IMR-90 (cell line): ENCODE data around the gene STAU1. TPM values are rescaled to one million over a fixed set of nuclear protein-coding genes. Genes with fewer than 3 reads are reported as not detected.
"Not testable (repeated sequence)": the region's sequence is repeated elsewhere in the genome, so short reads cannot be mapped to it uniquely, and the experiment has no call there.

Experiments used
- ATAC-seq: fragments of 200-7000 bp; cut with Tn5 transposase; 2 replicates; pipeline ENCODE4 v1.9.1; 2020; ENCODE audit warnings: low read depth, mild to moderate bottlenecking, moderate library complexity
- BruUV-seq: library from RNA; stranded (reverse); fragments of 400-500 nt; replicated peaks from 2 replicates; lab custom pipeline; 2021; lab: Mats Ljungman, UMichigan
- CTCF ChIA-PET: fragments of 300-600 bp; formaldehyde crosslinking; extraction: SDS; loops from one replicate; lab custom pipeline; 2021; ENCODE audit warnings: antibody characterized with exemption; lab: Yijun Ruan, JAX
- POLR2A ChIA-PET: fragments of 300-600 bp; sonication (Branson Sonifier 250); formaldehyde crosslinking; loops from one replicate; lab custom pipeline; 2022; ENCODE audit warnings: antibody characterized with exemption; ENCODE audit not compliant: unreplicated experiment; lab: Charles Lee
- DNase-seq: peaks from one replicate; pipeline ENCODE4 v3.0.0; 2013
- H2AFZ ChIP-seq: replicated peaks from 2 replicates; pipeline ENCODE3; 2013; ENCODE audit warnings: low read length, mild to moderate bottlenecking; ENCODE audit not compliant: poor library complexity
- H2AK5ac ChIP-seq: 2 replicates; pipeline ENCODE4 v1.6.1; 2013; ENCODE audit warnings: low read depth, low read length, inconsistent platforms
- H2AK9ac ChIP-seq: replicated peaks from 2 replicates; pipeline ENCODE3; 2013; ENCODE audit warnings: mild to moderate bottlenecking, low read depth, low read length, moderate library complexity; ENCODE audit not compliant: poor library complexity
- H2BK120ac ChIP-seq: 2 replicates; pipeline ENCODE4 v1.6.1; 2013; ENCODE audit warnings: low read depth, low read length, inconsistent platforms
- H2BK15ac ChIP-seq: 3 replicates; pipeline ENCODE4 v1.6.1; 2013; ENCODE audit warnings: low read depth, low read length, inconsistent platforms
- H2BK20ac ChIP-seq: 2 replicates; pipeline ENCODE4 v1.6.1; 2013; ENCODE audit warnings: low read depth, mild to moderate bottlenecking, inconsistent platforms, low read length, moderate library complexity
- H2BK5ac ChIP-seq: 2 replicates; pipeline ENCODE4 v1.6.1; 2013; ENCODE audit warnings: mild to moderate bottlenecking, low read depth, low read length, inconsistent platforms; ENCODE audit not compliant: poor library complexity, severe bottlenecking
- H3K14ac ChIP-seq: replicated peaks from 2 replicates; pipeline ENCODE4 v1.6.1; 2013; ENCODE audit warnings: low read depth, low read length, inconsistent platforms
- H3K18ac ChIP-seq: 2 replicates; pipeline ENCODE4 v1.6.1; 2013; ENCODE audit warnings: low read depth, low read length, control low read depth
- H3K23ac ChIP-seq: 2 replicates; pipeline ENCODE4 v1.6.1; 2013; ENCODE audit warnings: low read depth, low read length, inconsistent platforms
- H3K27ac ChIP-seq: 2 replicates; pipeline ENCODE4 v1.5.1; 2013; ENCODE audit warnings: mild to moderate bottlenecking, control low read depth, low read length; ENCODE audit not compliant: insufficient read depth
- H3K27me3 ChIP-seq: 2 replicates; pipeline ENCODE4 v1.6.1; 2013; ENCODE audit warnings: low read length; ENCODE audit not compliant: control insufficient read depth, insufficient read depth
- H3K36me3 ChIP-seq: 2 replicates; pipeline ENCODE4 v1.6.1; 2013; ENCODE audit warnings: low read length, mixed read lengths; ENCODE audit not compliant: control insufficient read depth, insufficient read depth
- H3K4ac ChIP-seq: 2 replicates; pipeline ENCODE4 v1.6.1; 2013; ENCODE audit warnings: low read depth, low read length, inconsistent platforms
- H3K4me1 ChIP-seq: 2 replicates; pipeline ENCODE4 v1.6.1; 2013; ENCODE audit warnings: low read length, mixed read lengths; ENCODE audit not compliant: control insufficient read depth, insufficient read depth
- H3K4me2 ChIP-seq: 2 replicates; pipeline ENCODE4 v1.6.1; 2013; ENCODE audit warnings: low read depth, mild to moderate bottlenecking, control low read depth, low read length, moderate library complexity
- H3K4me3 ChIP-seq: 2 replicates; pipeline ENCODE4 v1.5.1; 2013; ENCODE audit warnings: low read depth, mild to moderate bottlenecking, control low read depth, low read length, moderate library complexity; ENCODE audit not compliant: insufficient read depth
- H3K56ac ChIP-seq: 2 replicates; pipeline ENCODE4 v1.6.1; 2013; ENCODE audit warnings: low read length, inconsistent platforms; ENCODE audit not compliant: insufficient read depth; ENCODE audit errors: extremely low read depth
- H3K79me1 ChIP-seq, 2 experiments: 2 replicates each; pipeline ENCODE4 v1.6.1; 2013; ENCODE audit warnings: low read length in 2 of 2, inconsistent platforms in 1 of 2, low read depth in 1 of 2
- H3K9ac ChIP-seq: 2 replicates; pipeline ENCODE4 v1.6.1; 2013; ENCODE audit warnings: low read depth, low read length, control low read depth
- H3K9me1 ChIP-seq: 2 replicates; pipeline ENCODE4 v1.6.1; 2013; ENCODE audit warnings: low read length, inconsistent platforms; ENCODE audit not compliant: insufficient read depth
- H3K9me3 ChIP-seq: 2 replicates; pipeline ENCODE4 v1.6.1; 2013; ENCODE audit warnings: low read length; ENCODE audit not compliant: control insufficient read depth, insufficient read depth
- H4K20me1 ChIP-seq: 2 replicates; pipeline ENCODE4 v1.6.1; 2013; ENCODE audit warnings: low read length, inconsistent platforms; ENCODE audit not compliant: insufficient read depth
- H4K5ac ChIP-seq: 2 replicates; pipeline ENCODE4 v1.6.1; 2013; ENCODE audit warnings: mild to moderate bottlenecking, low read depth, low read length, control low read depth
- H4K8ac ChIP-seq, 2 experiments: 2 replicates each; pipeline ENCODE4 v1.6.1; 2013; ENCODE audit warnings: low read depth in 2 of 2, low read length in 2 of 2, control low read depth in 1 of 2, inconsistent platforms in 1 of 2
- H4K91ac ChIP-seq: 2 replicates; pipeline ENCODE4 v1.6.1; 2013; ENCODE audit warnings: low read depth, low read length, inconsistent platforms; ENCODE audit not compliant: insufficient read depth
- WGBS, 2 experiments: methylation state at CpG; one replicate each; pipeline versions ENCODE4 v1.1.5 to v1.1.7; 2013; ENCODE audit warnings: missing lambda C conversion rate in 2 of 2; ENCODE audit not compliant: insufficient read length in 1 of 2; ENCODE audit errors: extremely low coverage in 2 of 2; 5-methylcytosine and 5-hydroxymethylcytosine counted together
- dilution Hi-C: fragments of 300-500 bp; cut with HindIII; formaldehyde crosslinking; loops from one replicate; pipeline ENCODE4 v1.14.3; 2018; ENCODE audit warnings: low sequenced_read_pairs; ENCODE audit not compliant: unreplicated experiment
- in situ Hi-C: fragments of 300-500 bp; cut with MboI; formaldehyde crosslinking; loops from 3 replicates; pipeline ENCODE4 v1.14.3; 2019; ENCODE audit warnings: low sequenced_read_pairs, inconsistent platforms, mixed read lengths
- intact Hi-C: fragments of 100-400 bp; cut with micrococcal nuclease; formaldehyde crosslinking; loops from 2 replicates; pipeline ENCODE4 v1.10.0; 2022
- polyA plus RNA-seq, 3 experiments: library from polyadenylated mRNA; depleted of rRNA; stranded (reverse); fragments of >200 nt; gene quantifications; 2 replicates each; pipeline ENCODE4 v1.2.3, GENCODE V29; 2012; ENCODE audit warnings: low replicate concordance in 1 of 3
- total RNA-seq: library from RNA; depleted of rRNA; stranded (reverse); fragments of >200 nt; gene quantifications from 2 replicates; pipeline ENCODE4 v1.2.3, GENCODE V29; 2012

The STAU1 gene
- total and polyA plus RNA-seq, 2 of the 4 experiments (the other 2 are of a cell fraction): 35.3 to 50.3 TPM

DNA sequence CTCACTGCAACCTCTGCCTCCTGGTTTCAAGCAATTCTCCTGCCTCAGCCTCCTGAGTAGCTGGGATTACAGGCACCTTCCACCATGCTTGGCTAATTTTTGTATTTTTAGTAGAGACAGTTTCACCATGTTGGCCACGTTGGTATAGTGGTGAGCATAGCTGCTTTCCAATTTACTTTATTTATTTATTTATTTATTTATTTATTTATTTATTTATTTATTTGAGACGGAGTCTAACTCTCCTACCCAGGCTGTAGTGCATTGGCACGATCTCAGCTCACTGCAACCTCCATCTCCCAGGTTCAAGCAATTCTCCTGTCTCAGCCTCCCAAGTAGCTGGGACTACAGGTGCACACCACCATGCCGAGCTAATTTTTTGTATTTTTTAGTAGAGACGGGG lies 87.8 kb downstream of the STAU1 start:
- in situ Hi-C loops, H3K27me3 ChIP-seq: not testable (repeated sequence)

More for the DNA sequence above, 87.8 kb downstream of the STAU1 start:
- ATAC-seq, H3K4me3 ChIP-seq, dilution Hi-C loops, H2BK5ac ChIP-seq, H3K9me3 ChIP-seq, H4K8ac ChIP-seq, BruUV-seq, H2BK15ac ChIP-seq, H4K5ac ChIP-seq, POLR2A ChIA-PET, H2AFZ ChIP-seq, H3K9ac ChIP-seq, H3K14ac ChIP-seq, H3K56ac ChIP-seq, H2AK5ac ChIP-seq, H4K91ac ChIP-seq, H3K4me2 ChIP-seq, H3K18ac ChIP-seq, H2BK120ac ChIP-seq, DNase-seq, H3K4me1 ChIP-seq, H3K27ac ChIP-seq, CTCF ChIA-PET, H4K20me1 ChIP-seq, H2AK9ac ChIP-seq, H3K4ac ChIP-seq, H3K23ac ChIP-seq, H3K9me1 ChIP-seq, H2BK20ac ChIP-seq, intact Hi-C loops: not testable (repeated sequence)
- Histone ChIP-seq H3K36me3 (peaks cover 34% of the 10 kb centered on the region), H3K79me1 (peaks cover 16 to 29% of the 10 kb centered on the region in 2 experiments; a peak in 3 of 4 replicates)
- no CpG with 5 or more reads among the region's 5 CpGs for WGBS, 2 experiments
